MCF 10A (cell line): ENCODE data around the gene ANO7. TPM values are rescaled to one million over a fixed set of nuclear protein-coding genes. Genes with fewer than 3 reads are reported as not detected.

Experiments used
- BruUV-seq: library from RNA; stranded (reverse); fragments of 400-500 nt; replicated peaks from 2 replicates; lab custom pipeline; 2021; lab: Mats Ljungman, UMichigan
- CTCF ChIA-PET: fragments of 300-600 bp; sonication (Branson Sonifier 250); formaldehyde crosslinking; extraction: SDS; loops from one replicate; lab custom pipeline; 2021; ENCODE audit warnings: antibody characterized with exemption, inconsistent platforms; lab: Yijun Ruan, JAX
- POLR2A ChIA-PET: fragments of 300-600, 350-650 bp; sonication (Branson Sonifier 250); formaldehyde crosslinking; extraction: SDS; loops from one replicate; lab custom pipeline; 2020; ENCODE audit warnings: antibody characterized with exemption, inconsistent platforms; lab: Yijun Ruan, JAX
- DNase-seq: peaks from one replicate; pipeline ENCODE4 v3.0.0-alpha.2; 2018; ENCODE audit not compliant: unreplicated experiment
- H3K27ac Mint-ChIP-seq: one replicate; pipeline ENCODE4 v1.8.0; 2022; ENCODE audit warnings: mild to moderate bottlenecking, low read depth, mixed read lengths; ENCODE audit not compliant: unreplicated experiment
- H3K27me3 Mint-ChIP-seq: one replicate; pipeline ENCODE4 v1.8.0; 2022; ENCODE audit warnings: mixed read lengths; ENCODE audit not compliant: insufficient read depth, unreplicated experiment
- H3K36me3 Mint-ChIP-seq: one replicate; pipeline ENCODE4 v1.8.0; 2022; ENCODE audit warnings: mild to moderate bottlenecking, moderate library complexity, mixed read lengths; ENCODE audit not compliant: insufficient read depth, unreplicated experiment
- H3K4me1 Mint-ChIP-seq: one replicate; pipeline ENCODE4 v1.8.0; 2022; ENCODE audit warnings: mixed read lengths; ENCODE audit not compliant: insufficient read depth, unreplicated experiment
- H3K4me3 Mint-ChIP-seq: one replicate; pipeline ENCODE4 v1.8.0; 2022; ENCODE audit warnings: mild to moderate bottlenecking, moderate library complexity, mixed read lengths; ENCODE audit not compliant: unreplicated experiment
- H3K9me3 Mint-ChIP-seq: one replicate; pipeline ENCODE4 v1.8.0; 2022; ENCODE audit warnings: mixed read lengths; ENCODE audit not compliant: unreplicated experiment
- intact Hi-C: fragments of 100-400 bp; cut with micrococcal nuclease; formaldehyde crosslinking; loops from 2 replicates; pipeline ENCODE4 v1.14.1; 2022
- total RNA-seq: library from RNA; stranded (reverse); gene quantifications from 2 replicates; pipeline ENCODE4 v1.2.3, GENCODE V29; 2022
- TF ChIP-seq, protein P1 (sequence below): fragments of 200-600 bp; IDR thresholded peaks from one replicate; pipeline ENCODE4 v1.8.0; 2022; ENCODE audit warnings: antibody characterized with exemption, mild to moderate bottlenecking; ENCODE audit not compliant: unreplicated experiment

Gene ANO7
- total RNA-seq, 1 experiment from 2014 or later = 0.14 TPM

- no peaks in the 10 kb centered on the region for H3K9me3 Mint-ChIP-seq
- H3K4me3 Mint-ChIP-seq = no peak overlapping the region
- no peaks in the 10 kb centered on the region for H3K4me1 Mint-ChIP-seq
- BruUV-seq = no TSS peak
- H3K27ac Mint-ChIP-seq = no peak overlapping the region
- TF ChIP-seq, protein P1, sequence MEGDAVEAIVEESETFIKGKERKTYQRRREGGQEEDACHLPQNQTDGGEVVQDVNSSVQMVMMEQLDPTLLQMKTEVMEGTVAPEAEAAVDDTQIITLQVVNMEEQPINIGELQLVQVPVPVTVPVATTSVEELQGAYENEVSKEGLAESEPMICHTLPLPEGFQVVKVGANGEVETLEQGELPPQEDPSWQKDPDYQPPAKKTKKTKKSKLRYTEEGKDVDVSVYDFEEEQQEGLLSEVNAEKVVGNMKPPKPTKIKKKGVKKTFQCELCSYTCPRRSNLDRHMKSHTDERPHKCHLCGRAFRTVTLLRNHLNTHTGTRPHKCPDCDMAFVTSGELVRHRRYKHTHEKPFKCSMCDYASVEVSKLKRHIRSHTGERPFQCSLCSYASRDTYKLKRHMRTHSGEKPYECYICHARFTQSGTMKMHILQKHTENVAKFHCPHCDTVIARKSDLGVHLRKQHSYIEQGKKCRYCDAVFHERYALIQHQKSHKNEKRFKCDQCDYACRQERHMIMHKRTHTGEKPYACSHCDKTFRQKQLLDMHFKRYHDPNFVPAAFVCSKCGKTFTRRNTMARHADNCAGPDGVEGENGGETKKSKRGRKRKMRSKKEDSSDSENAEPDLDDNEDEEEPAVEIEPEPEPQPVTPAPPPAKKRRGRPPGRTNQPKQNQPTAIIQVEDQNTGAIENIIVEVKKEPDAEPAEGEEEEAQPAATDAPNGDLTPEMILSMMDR = no peak
- H3K36me3 Mint-ChIP-seq = peaks cover 52% of the 10 kb centered on the region
- no peaks in the 10 kb centered on the region for H3K27me3 Mint-ChIP-seq
- no peak for DNase-seq
- ChIA-PET POLR2A (no interaction called here), CTCF (no interaction called here)
- intact Hi-C loops = no loop called here
Observed at GRCh38 chr2:241161646-241162281, 26.7 kb upstream of the ANO7 start.

DNA sequence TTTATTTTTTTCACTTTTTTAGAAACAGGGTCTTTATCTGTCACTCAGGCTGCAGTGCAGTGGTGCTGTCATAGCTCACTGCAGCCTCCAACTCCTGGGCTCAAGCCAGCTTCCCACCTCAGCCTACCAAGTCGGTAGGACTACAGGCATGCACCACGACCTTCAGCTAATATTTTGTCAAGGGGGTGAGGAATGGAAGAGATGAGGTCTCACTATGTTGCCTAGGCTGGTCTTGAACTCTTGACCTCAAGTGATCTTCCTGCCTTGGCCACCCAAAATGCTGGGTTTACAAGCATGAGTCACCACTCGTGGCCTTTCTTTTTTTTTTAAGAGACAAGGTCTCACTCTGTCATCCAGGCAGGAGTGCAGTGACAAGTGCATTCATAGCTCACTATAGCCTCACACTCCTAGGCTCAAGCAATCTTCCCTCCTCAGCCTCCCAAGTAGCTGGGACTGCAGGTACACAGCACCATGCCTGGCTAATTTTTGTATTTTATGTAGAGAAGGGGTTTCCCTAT lies 24.8 kb upstream of the ANO7 start:
- Mint-ChIP-seq H3K4me3 (no peak overlapping the region), H3K9me3 (no peaks in the 10 kb centered on the region), H3K27ac (no peak overlapping the region), H3K36me3 (peaks cover 46% of the 10 kb centered on the region), H3K27me3 (no peaks in the 10 kb centered on the region), H3K4me1 (no peaks in the 10 kb centered on the region)
- POLR2A ChIA-PET = interaction anchor here (2.1 kb wide), 1 partner anchor 13 kb away, joined by 13 read pairs; the partner anchor contains the start of genes PASK and PPP1R7
- DNase-seq = no peak
- TF ChIP-seq, protein P1 = no peak
- intact Hi-C loops = no loop called here
- CTCF ChIA-PET = interaction anchor here (0.6 to 1.3 kb wide), 2 partner anchors 312 to 313 kb away, joined by 3 to 4 read pairs; no protein-coding TSS in a partner anchor
- BruUV-seq = no TSS peak

GRCh38 chr2:241168366-241168765 lies 20.1 kb upstream of the ANO7 start:
- Mint-ChIP-seq H3K27ac (no peak overlapping the region), H3K27me3 (no peaks in the 10 kb centered on the region), H3K4me1 (no peaks in the 10 kb centered on the region), H3K9me3 (peaks cover 19% of the 10 kb centered on the region), H3K36me3 (peaks cover 54% of the 10 kb centered on the region), H3K4me3 (no peak overlapping the region)
- no TSS peak for BruUV-seq
- intact Hi-C loops = no loop called here
- TF ChIP-seq, protein P1 = no peak
- ChIA-PET CTCF (interaction anchor here (0.7 kb wide), 2 partner anchors 90 to 1322 kb away, joined by 4 to 5 read pairs; no protein-coding TSS in a partner anchor), POLR2A (no interaction called here)
- DNase-seq = no peak

DNA sequence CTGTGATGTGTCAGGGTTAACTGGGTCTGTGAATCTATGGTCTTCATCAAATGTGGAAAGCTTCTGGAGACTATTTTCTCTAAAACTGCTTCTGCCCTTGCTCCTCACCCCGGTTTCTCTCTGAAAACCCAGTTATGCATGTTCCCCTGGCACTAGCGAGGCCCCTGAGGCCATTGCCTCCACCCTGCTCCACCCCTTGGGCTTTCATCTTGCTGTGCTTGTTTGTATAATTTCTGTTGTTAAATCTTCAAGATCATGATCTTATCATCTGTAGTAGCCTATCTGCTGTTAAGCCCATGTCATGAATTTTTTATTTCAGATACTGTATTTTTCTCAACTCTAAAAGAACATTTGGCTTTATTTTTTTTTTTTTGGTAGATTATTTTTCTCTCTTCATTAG lies 14.9 kb upstream of the ANO7 start:
- no peak overlapping the region for H3K4me3 Mint-ChIP-seq
- DNase-seq = no peak
- no peaks in the 10 kb centered on the region for H3K27me3 Mint-ChIP-seq
- no peaks in the 10 kb centered on the region for H3K4me1 Mint-ChIP-seq
- POLR2A ChIA-PET = interaction anchor here (0.6 to 1.1 kb wide), 2 partner anchors 16 to 71 kb away, joined by 3 read pairs; partner anchors contain the start of gene MTERF4
- CTCF ChIA-PET = interaction anchor here (0.6 kb wide), 1 partner anchor 283 kb away, joined by 3 read pairs; no protein-coding TSS in a partner anchor
- H3K9me3 Mint-ChIP-seq = peaks cover 19% of the 10 kb centered on the region
- H3K27ac Mint-ChIP-seq = no peak overlapping the region
- TF ChIP-seq, protein P1 = no peak
- intact Hi-C loops = no loop called here
- H3K36me3 Mint-ChIP-seq = peaks cover 61% of the 10 kb centered on the region
- BruUV-seq = no TSS peak
